H9 (cell line): ENCODE results near the gene MB21D2. TPM values are rescaled to one million over a fixed set of nuclear protein-coding genes. Genes with fewer than 3 reads are reported as not detected.

Experiments
- DNase-seq: peaks from one replicate; pipeline ENCODE4 v3.0.0-alpha.2; 2017
- H2AFZ ChIP-seq: one replicate; pipeline ENCODE4 v1.6.1; 2013; ENCODE audit warnings: mild to moderate bottlenecking, low read length, control low read depth, moderate library complexity
- H2AK5ac ChIP-seq: 2 replicates; pipeline ENCODE4 v1.6.1; 2013; ENCODE audit warnings: low read length, control low read depth, mixed read lengths; ENCODE audit not compliant: insufficient read length
- H2BK120ac ChIP-seq: one replicate; pipeline ENCODE4 v1.6.1; 2013; ENCODE audit warnings: low read depth, mild to moderate bottlenecking, low read length, control low read depth, inconsistent platforms; ENCODE audit not compliant: poor library complexity, severe bottlenecking
- H2BK12ac ChIP-seq: 2 replicates; pipeline ENCODE4 v1.6.1; 2013; ENCODE audit warnings: low read length, control low read depth, mixed read lengths, low read depth; ENCODE audit not compliant: insufficient read length
- H2BK15ac ChIP-seq: 2 replicates; pipeline ENCODE4 v1.6.1; 2013; ENCODE audit warnings: low read depth, low read length, control low read depth
- H2BK20ac ChIP-seq: one replicate; pipeline ENCODE4 v1.6.1; 2013; ENCODE audit warnings: low read depth, mild to moderate bottlenecking, low read length, control low read depth, inconsistent platforms; ENCODE audit not compliant: poor library complexity, severe bottlenecking
- H2BK5ac ChIP-seq: 2 replicates; pipeline ENCODE4 v1.6.1; 2013; ENCODE audit warnings: low read length, control low read depth, mixed read lengths; ENCODE audit not compliant: insufficient read length
- H3K14ac ChIP-seq: 2 replicates; pipeline ENCODE4 v1.6.1; 2013; ENCODE audit warnings: low read length, control low read depth; ENCODE audit not compliant: insufficient read depth
- H3K18ac ChIP-seq: 2 replicates; pipeline ENCODE4 v1.6.1; 2013; ENCODE audit warnings: low read depth, mild to moderate bottlenecking, mixed read lengths, low read length, control low read depth; ENCODE audit not compliant: insufficient read length
- H3K23ac ChIP-seq: 2 replicates; pipeline ENCODE4 v1.6.1; 2013; ENCODE audit warnings: low read length, control low read depth, mixed read lengths, low read depth; ENCODE audit not compliant: insufficient read length
- H3K23me2 ChIP-seq: 2 replicates; pipeline ENCODE4 v1.6.1; 2013; ENCODE audit warnings: low read depth, mild to moderate bottlenecking, mixed read lengths, low read length, control low read depth; ENCODE audit not compliant: insufficient read length, poor library complexity, severe bottlenecking
- H3K27ac ChIP-seq: 2 replicates; pipeline ENCODE4 v1.5.1; 2013; ENCODE audit warnings: low read length, control low read depth, mixed read lengths, low read depth; ENCODE audit not compliant: insufficient read length
- H3K27me3 ChIP-seq: 2 replicates; pipeline ENCODE4 v1.6.1; 2013; ENCODE audit warnings: low read length, control low read depth, inconsistent platforms; ENCODE audit not compliant: insufficient read depth
- H3K4ac ChIP-seq: 2 replicates; pipeline ENCODE4 v1.6.1; 2013; ENCODE audit warnings: low read depth, mild to moderate bottlenecking, control low read depth, inconsistent platforms, low read length, moderate library complexity
- H3K4me1 ChIP-seq: 2 replicates; pipeline ENCODE4 v1.6.1; 2013; ENCODE audit warnings: low read length, control low read depth, inconsistent platforms; ENCODE audit not compliant: insufficient read depth
- H3K4me2 ChIP-seq: 2 replicates; pipeline ENCODE4 v1.6.1; 2013; ENCODE audit warnings: low read length, control low read depth, mixed read lengths; ENCODE audit not compliant: insufficient read length, insufficient read depth
- H3K56ac ChIP-seq: 2 replicates; pipeline ENCODE4 v1.6.1; 2013; ENCODE audit warnings: low read depth, mild to moderate bottlenecking, mixed read lengths, low read length, control low read depth; ENCODE audit not compliant: insufficient read length
- H3K79me1 ChIP-seq: 2 replicates; pipeline ENCODE4 v1.6.1; 2013; ENCODE audit warnings: low read depth, mild to moderate bottlenecking, moderate library complexity, low read length, control low read depth, inconsistent platforms; ENCODE audit not compliant: insufficient read depth, poor library complexity, severe bottlenecking
- H3K79me2 ChIP-seq: 2 replicates; pipeline ENCODE4 v1.6.1; 2013; ENCODE audit warnings: low read length, control low read depth, inconsistent platforms; ENCODE audit not compliant: insufficient read depth
- H3K9ac ChIP-seq: 2 replicates; pipeline ENCODE4 v1.6.1; 2013; ENCODE audit warnings: low read length, control low read depth, mixed read lengths; ENCODE audit not compliant: insufficient read length; ENCODE audit errors: extremely low read depth
- H3K9me3 ChIP-seq: one replicate; pipeline ENCODE4 v1.6.1; 2013; ENCODE audit warnings: low read depth, low read length, inconsistent platforms; ENCODE audit not compliant: control insufficient read depth
- H3T11ph ChIP-seq: one replicate; pipeline ENCODE4 v1.6.1; 2013; ENCODE audit warnings: mild to moderate bottlenecking, low read length, control low read depth, inconsistent platforms
- H4K20me1 ChIP-seq: one replicate; pipeline ENCODE4 v1.6.1; 2013; ENCODE audit not compliant: control insufficient read depth, insufficient read length, insufficient read depth
- H4K5ac ChIP-seq: 2 replicates; pipeline ENCODE4 v1.6.1; 2013; ENCODE audit warnings: low read depth, mild to moderate bottlenecking, mixed read lengths, low read length, control low read depth; ENCODE audit not compliant: insufficient read length
- H4K8ac ChIP-seq: replicated peaks from 2 replicates; pipeline ENCODE4 v1.6.1; 2013; ENCODE audit warnings: low read length, control low read depth, mixed read lengths, low read depth; ENCODE audit not compliant: insufficient read length
- H4K91ac ChIP-seq: 2 replicates; pipeline ENCODE4 v1.6.1; 2013; ENCODE audit warnings: low read depth, mild to moderate bottlenecking, moderate library complexity, mixed read lengths, low read length, control low read depth; ENCODE audit not compliant: insufficient read length
- H3K27ac Mint-ChIP-seq, 3 experiments: 2 replicates in 2 of 3; 3 replicates in 1 of 3; pipeline ENCODE4 v1.8.0; 2020 to 2021; ENCODE audit warnings: mixed read lengths in 3 of 3, mild to moderate bottlenecking in 1 of 3, moderate library complexity in 1 of 3
- H3K27me3 Mint-ChIP-seq: 2 replicates; pipeline ENCODE4 v1.8.0; 2021; ENCODE audit warnings: low read depth, mild to moderate bottlenecking, moderate library complexity, mixed read lengths
- H3K36me3 Mint-ChIP-seq, 3 experiments: 2 replicates in 2 of 3; 3 replicates in 1 of 3; pipeline ENCODE4 v1.8.0; 2020 to 2021; ENCODE audit warnings: low read depth in 3 of 3, mixed read lengths in 3 of 3; ENCODE audit not compliant: insufficient read depth in 1 of 3
- H3K4me1 Mint-ChIP-seq, 2 experiments: 2 replicates each; pipeline ENCODE4 v1.8.0; 2020; ENCODE audit warnings: mixed read lengths in 2 of 2
- H3K4me3 Mint-ChIP-seq, 2 experiments: 2 replicates in 1 of 2; 3 replicates in 1 of 2; pipeline ENCODE4 v1.8.0; 2020 to 2021; ENCODE audit warnings: mild to moderate bottlenecking in 2 of 2, mixed read lengths in 2 of 2, moderate library complexity in 1 of 2
- H3K9me3 Mint-ChIP-seq, 2 experiments: 2 replicates in 1 of 2; 3 replicates in 1 of 2; pipeline ENCODE4 v1.8.0; 2020; ENCODE audit warnings: mild to moderate bottlenecking in 2 of 2, mixed read lengths in 2 of 2, moderate library complexity in 1 of 2
- WGBS: extraction: QIAGEN DNeasy Blood & Tissue Kit; methylation state at CpG from one replicate; pipeline ENCODE4 v1.1.7; 2013; ENCODE audit warnings: missing lambda C conversion rate, low lambda C conversion rate, mixed read lengths; ENCODE audit not compliant: insufficient read length; ENCODE audit errors: extremely low coverage; 5-methylcytosine and 5-hydroxymethylcytosine counted together
- total RNA-seq: library from RNA; stranded (reverse); gene quantifications from 2 replicates; pipeline ENCODE4 v1.2.1, GENCODE V29; 2021
- TF ChIP-seq, protein P1 (sequence below): fragments of 200-600 bp; sonication (generic); conservative IDR thresholded peaks from 3 replicates; pipeline ENCODE4 v1.8.0; 2021; ENCODE audit warnings: antibody characterized with exemption, mild to moderate bottlenecking

MB21D2 gene
- total RNA-seq, 1 experiment from 2014 or later: 19.1 TPM

DNA sequence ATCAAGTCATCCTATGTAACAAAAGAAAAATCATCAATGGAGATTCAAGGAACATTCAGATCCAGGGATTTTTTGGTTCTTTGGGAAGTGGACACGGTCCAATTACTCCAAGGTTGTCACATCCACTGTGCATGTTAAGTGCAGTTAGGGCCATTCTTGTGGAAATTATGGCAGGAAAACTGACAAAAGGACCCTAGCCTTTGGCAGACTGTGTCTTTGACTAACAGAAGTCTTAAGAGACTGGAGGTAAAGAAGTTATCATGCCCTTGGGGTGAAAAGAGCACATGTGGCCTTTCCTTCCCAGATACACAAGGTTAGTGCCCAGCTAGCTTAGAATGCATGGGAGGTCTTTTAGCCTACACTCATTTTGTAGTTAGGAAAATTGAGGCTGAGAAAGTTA is 74.9 kb downstream of the MB21D2 start:
- Histone ChIP-seq H3K23ac (no peak overlapping the region), H3K79me1 (no peaks in the 10 kb centered on the region), H2BK20ac (no peak overlapping the region), H3T11ph (no peak overlapping the region), H4K91ac (no peak overlapping the region), H3K9ac (no peak overlapping the region), H4K8ac (no peak overlapping the region), H2BK120ac (no peak overlapping the region), H3K27me3 (no peaks in the 10 kb centered on the region), H2AFZ (no peak overlapping the region), H3K79me2 (peaks cover 13% of the 10 kb centered on the region; the same call in 1 of the 2 replicates), H3K4ac (no peak overlapping the region), H4K20me1 (no peaks in the 10 kb centered on the region), H3K18ac (no peak overlapping the region), H3K4me2 (no peak overlapping the region), H3K23me2 (no peaks in the 10 kb centered on the region), H3K56ac (no peak overlapping the region), H2BK12ac (no peak overlapping the region), H3K9me3 (no peaks in the 10 kb centered on the region), H3K14ac (no peak overlapping the region), H4K5ac (no peak overlapping the region), H2BK5ac (no peak overlapping the region), H2BK15ac (no peak overlapping the region), H2AK5ac (no peak overlapping the region), H3K27ac (no peak overlapping the region), H3K4me1 (peaks cover 3% of the 10 kb centered on the region)
- TF ChIP-seq, protein P1, sequence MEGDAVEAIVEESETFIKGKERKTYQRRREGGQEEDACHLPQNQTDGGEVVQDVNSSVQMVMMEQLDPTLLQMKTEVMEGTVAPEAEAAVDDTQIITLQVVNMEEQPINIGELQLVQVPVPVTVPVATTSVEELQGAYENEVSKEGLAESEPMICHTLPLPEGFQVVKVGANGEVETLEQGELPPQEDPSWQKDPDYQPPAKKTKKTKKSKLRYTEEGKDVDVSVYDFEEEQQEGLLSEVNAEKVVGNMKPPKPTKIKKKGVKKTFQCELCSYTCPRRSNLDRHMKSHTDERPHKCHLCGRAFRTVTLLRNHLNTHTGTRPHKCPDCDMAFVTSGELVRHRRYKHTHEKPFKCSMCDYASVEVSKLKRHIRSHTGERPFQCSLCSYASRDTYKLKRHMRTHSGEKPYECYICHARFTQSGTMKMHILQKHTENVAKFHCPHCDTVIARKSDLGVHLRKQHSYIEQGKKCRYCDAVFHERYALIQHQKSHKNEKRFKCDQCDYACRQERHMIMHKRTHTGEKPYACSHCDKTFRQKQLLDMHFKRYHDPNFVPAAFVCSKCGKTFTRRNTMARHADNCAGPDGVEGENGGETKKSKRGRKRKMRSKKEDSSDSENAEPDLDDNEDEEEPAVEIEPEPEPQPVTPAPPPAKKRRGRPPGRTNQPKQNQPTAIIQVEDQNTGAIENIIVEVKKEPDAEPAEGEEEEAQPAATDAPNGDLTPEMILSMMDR: no peak
- no peaks in the 10 kb centered on the region for H3K9me3 Mint-ChIP-seq
- H3K27me3 Mint-ChIP-seq: no peaks in the 10 kb centered on the region
- no peak for DNase-seq
- H3K4me3 Mint-ChIP-seq: no peak overlapping the region
- H3K36me3 Mint-ChIP-seq: no peaks in the 10 kb centered on the region; a peak in 1 of 7 replicates
- H3K4me1 Mint-ChIP-seq: peaks cover 22 to 41% of the 10 kb centered on the region in 2 experiments
- no peak overlapping the region for H3K27ac Mint-ChIP-seq
- no CpG with 5 or more reads among the region's 1 CpG for WGBS
